Neural progenitor cell (in vitro differentiated cells): ENCODE data around the gene VWF. TPM values are rescaled to one million over a fixed set of nuclear protein-coding genes. Genes with fewer than 3 reads are reported as not detected.

Source experiments
- DNase-seq: peaks from one replicate; pipeline ENCODE4 v3.0.0-alpha.2; 2016; ENCODE audit warnings: low spot score
- H2AFZ ChIP-seq: fragments of 200-600 bp; sonication (generic); replicated peaks from 2 replicates; pipeline ENCODE4 v1.6.1; 2016; ENCODE audit warnings: antibody characterized with exemption
- H3F3A ChIP-seq: fragments of 200-600 bp; sonication (generic); 2 replicates; pipeline ENCODE4 v1.6.1; 2016; ENCODE audit warnings: antibody characterized with exemption, low read depth
- H3K27ac ChIP-seq: fragments of 200-600 bp; sonication (generic); 2 replicates; pipeline ENCODE4 v1.5.1; 2016; ENCODE audit warnings: mild to moderate bottlenecking
- H3K27me3 ChIP-seq: fragments of 200-600 bp; sonication (generic); 2 replicates; pipeline ENCODE4 v1.6.1; 2016; ENCODE audit warnings: mild to moderate bottlenecking, moderate library complexity
- H3K36me3 ChIP-seq: fragments of 200-600 bp; sonication (generic); 2 replicates; pipeline ENCODE4 v1.5.1; 2016
- H3K4me1 ChIP-seq: fragments of 200-600 bp; sonication (generic); 2 replicates; pipeline ENCODE4 v1.6.1; 2016; ENCODE audit warnings: mixed run types
- H3K4me2 ChIP-seq: fragments of 200-600 bp; sonication (generic); 2 replicates; pipeline ENCODE4 v1.6.1; 2016
- H3K4me3 ChIP-seq: fragments of 200-600 bp; sonication (generic); 2 replicates; pipeline ENCODE4 v1.5.1; 2016
- H3K79me2 ChIP-seq: fragments of 200-600 bp; sonication (generic); 2 replicates; pipeline ENCODE4 v1.6.1; 2016; ENCODE audit warnings: low read depth
- H3K9ac ChIP-seq: fragments of 200-600 bp; sonication (generic); 2 replicates; pipeline ENCODE4 v1.6.1; 2016
- H3K9me3 ChIP-seq: fragments of 200-600 bp; sonication (generic); 2 replicates; pipeline ENCODE4 v1.5.1; 2016; ENCODE audit warnings: low read depth
- H4K20me1 ChIP-seq: fragments of 200-600 bp; sonication (generic); 2 replicates; pipeline ENCODE4 v1.6.1; 2016; ENCODE audit warnings: low read depth
- H3K27ac Mint-ChIP-seq: 3 replicates; pipeline ENCODE4 v1.8.0; 2021; ENCODE audit warnings: mixed read lengths
- H3K27me3 Mint-ChIP-seq: 2 replicates; pipeline ENCODE4 v1.8.0; 2022; ENCODE audit warnings: low read depth, mild to moderate bottlenecking, inconsistent platforms, moderate library complexity, mixed read lengths; ENCODE audit not compliant: insufficient read depth
- H3K36me3 Mint-ChIP-seq: 3 replicates; pipeline ENCODE4 v1.8.0; 2021; ENCODE audit warnings: mixed read lengths
- H3K4me1 Mint-ChIP-seq: 3 replicates; pipeline ENCODE4 v1.8.0; 2021; ENCODE audit warnings: mixed read lengths
- H3K4me3 Mint-ChIP-seq: 3 replicates; pipeline ENCODE4 v1.8.0; 2021; ENCODE audit warnings: mild to moderate bottlenecking, moderate library complexity, mixed read lengths
- H3K9me3 Mint-ChIP-seq: 3 replicates; pipeline ENCODE4 v1.8.0; 2020; ENCODE audit warnings: mixed read lengths
- CTCF ChIP-seq: fragments of 200-600 bp; sonication (generic); IDR thresholded peaks from 2 replicates; pipeline ENCODE4 v1.5.1; 2017; ENCODE audit warnings: antibody characterized with exemption, mild to moderate bottlenecking
- EZH2 ChIP-seq: fragments of 200-600 bp; sonication (generic); IDR thresholded peaks from 2 replicates; pipeline ENCODE4 v1.6.1; 2017; ENCODE audit warnings: antibody characterized with exemption, mild to moderate bottlenecking, moderate library complexity
- EZH2phosphoT487 ChIP-seq: fragments of 200-600 bp; sonication (generic); IDR thresholded peaks from 2 replicates; pipeline ENCODE4 v1.6.1; 2017; ENCODE audit warnings: antibody characterized with exemption
- total RNA-seq: library from RNA; depleted of rRNA; stranded (reverse); fragments of >200 nt; gene quantifications from 2 replicates; pipeline ENCODE4 v1.2.3, GENCODE V29; 2015; ENCODE audit warnings: low replicate concordance

VWF gene
- total RNA-seq, 1 donor from 2014 or later, result 8.0 TPM

DNA sequence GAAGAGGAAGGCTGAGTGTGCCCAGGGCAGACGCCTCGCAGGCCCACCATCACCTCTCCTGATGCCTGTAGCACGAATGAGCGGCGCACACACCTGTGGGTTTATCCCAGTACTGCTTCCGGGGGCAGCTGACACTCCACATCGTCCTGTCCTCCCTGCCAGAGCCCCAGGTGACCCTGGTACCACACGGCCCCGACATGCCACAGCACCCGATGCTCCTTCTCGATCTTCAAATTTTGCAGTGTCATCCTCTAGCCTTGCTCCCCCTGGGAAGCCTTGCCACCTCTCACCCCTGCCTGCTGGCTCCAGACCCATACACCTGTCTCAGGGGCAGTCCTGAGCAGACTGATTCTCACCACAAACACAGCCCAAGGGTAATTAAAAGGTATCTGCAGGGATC is 220.0 kb downstream of the VWF start:
- Histone ChIP-seq H4K20me1 (no peaks in the 10 kb centered on the region), H2AFZ (no peak overlapping the region), H3K4me2 (no peak overlapping the region), H3K27me3 (no peaks in the 10 kb centered on the region), H3F3A (no peaks in the 10 kb centered on the region), H3K36me3 (no peaks in the 10 kb centered on the region), H3K79me2 (no peaks in the 10 kb centered on the region), H3K4me3 (no peak overlapping the region), H3K9ac (no peak overlapping the region), H3K4me1 (no peaks in the 10 kb centered on the region), H3K9me3 (no peaks in the 10 kb centered on the region), H3K27ac (no peak overlapping the region)
- peaks cover 31% of the 10 kb centered on the region for H3K4me1 Mint-ChIP-seq
- no peaks in the 10 kb centered on the region for H3K36me3 Mint-ChIP-seq
- peak overlapping the region; percentile 21 for H3K27ac Mint-ChIP-seq
- H3K4me3 Mint-ChIP-seq, result no peak overlapping the region
- DNase-seq, result no peak
- no peak for TF ChIP-seq EZH2phosphoT487
- no peak for TF ChIP-seq EZH2
- TF ChIP-seq CTCF, result no peak
- peaks cover 12% of the 10 kb centered on the region for H3K27me3 Mint-ChIP-seq
- peaks cover 2% of the 10 kb centered on the region for H3K9me3 Mint-ChIP-seq

GRCh38 chr12:5902736-5903135 is 221.7 kb downstream of the VWF start:
- Histone ChIP-seq H3K27me3 (no peaks in the 10 kb centered on the region), H4K20me1 (no peaks in the 10 kb centered on the region), H3K4me3 (no peak overlapping the region), H3K9me3 (no peaks in the 10 kb centered on the region), H2AFZ (no peak overlapping the region), H3K27ac (no peak overlapping the region), H3K36me3 (no peaks in the 10 kb centered on the region), H3K4me1 (no peaks in the 10 kb centered on the region), H3K4me2 (no peak overlapping the region), H3K9ac (no peak overlapping the region), H3K79me2 (no peaks in the 10 kb centered on the region), H3F3A (no peaks in the 10 kb centered on the region)
- Mint-ChIP-seq H3K4me1 (peaks cover 31% of the 10 kb centered on the region), H3K27ac (no peak overlapping the region), H3K4me3 (no peak overlapping the region), H3K9me3 (peaks cover 3% of the 10 kb centered on the region), H3K27me3 (peaks cover 16% of the 10 kb centered on the region), H3K36me3 (no peaks in the 10 kb centered on the region)
- TF ChIP-seq CTCF, result no peak
- no peak for TF ChIP-seq EZH2phosphoT487
- no peak for TF ChIP-seq EZH2
- DNase-seq, result no peak

- no peaks in the 10 kb centered on the region for H3K9me3 ChIP-seq
- H4K20me1 ChIP-seq, result no peaks in the 10 kb centered on the region
- no peaks in the 10 kb centered on the region for H3K79me2 ChIP-seq
- Mint-ChIP-seq H3K4me1 (peaks cover 31% of the 10 kb centered on the region), H3K9me3 (peaks cover 3% of the 10 kb centered on the region), H3K4me3 (peak overlapping the region; percentile 16), H3K36me3 (no peaks in the 10 kb centered on the region), H3K27ac (no peak overlapping the region), H3K27me3 (peaks cover 20% of the 10 kb centered on the region)
- no peak overlapping the region for H3K27ac ChIP-seq
- no peak for TF ChIP-seq CTCF
- no peak for TF ChIP-seq EZH2phosphoT487
- TF ChIP-seq EZH2, result no peak
- H3K4me3 ChIP-seq, result no peak overlapping the region
- H3K4me1 ChIP-seq, result no peaks in the 10 kb centered on the region
- DNase-seq, result no peak
- no peaks in the 10 kb centered on the region for H3K36me3 ChIP-seq
- H3K27me3 ChIP-seq, result no peaks in the 10 kb centered on the region
- H2AFZ ChIP-seq, result no peak overlapping the region
- no peak overlapping the region for H3K4me2 ChIP-seq
- no peaks in the 10 kb centered on the region for H3F3A ChIP-seq
- H3K9ac ChIP-seq, result no peak overlapping the region
Observed at GRCh38 chr12:5901416-5901815, 223.1 kb downstream of the VWF start.
